Mononuclear cell (primary cell): ENCODE data around the gene ADNP. TPM values are rescaled to one million over a fixed set of nuclear protein-coding genes. Genes with fewer than 3 reads are reported as not detected.
"Not testable (repeated sequence)": the region's sequence is repeated elsewhere in the genome, so short reads cannot be mapped to it uniquely, and the experiment has no call there.

Experiments
- H3K27me3 ChIP-seq: 2 replicates; pipeline ENCODE4 v1.6.0; 2011; ENCODE audit warnings: low read length, control low read depth; ENCODE audit not compliant: insufficient read depth
- H3K4me1 ChIP-seq: 2 replicates; pipeline ENCODE4 v1.5.1; 2011; ENCODE audit warnings: mild to moderate bottlenecking, low read length, control low read depth; ENCODE audit not compliant: insufficient read depth
- H3K4me3 ChIP-seq: 2 replicates; pipeline ENCODE4 v1.5.1; 2011; ENCODE audit warnings: mild to moderate bottlenecking, low read length, moderate library complexity
- H3K9me3 ChIP-seq: 2 replicates; pipeline ENCODE4 v1.5.1; 2011; ENCODE audit warnings: low read depth, mild to moderate bottlenecking, control low read depth, low read length
- total RNA-seq: library from RNA; depleted of rRNA; stranded (reverse); fragments of >200 nt; gene quantifications from one replicate; pipeline ENCODE4 v1.2.3, GENCODE V29; 2012

ADNP gene
- total RNA-seq: 44.5 TPM

- peak within 1 kb of the TSS; percentile 62 for H3K4me3 ChIP-seq
- peaks cover 32% of the 10 kb centered on the region for H3K4me1 ChIP-seq
- H3K9me3 ChIP-seq: no peaks in the 10 kb centered on the region
- H3K27me3 ChIP-seq: no peaks in the 10 kb centered on the region
These were observed at the start of gene ADNP for GRCh38 chr20:50931306-50932015. TSS of gene ADNP (minus strand) at chr20:50931437. CDS start at chr20:50903996, 27,441 bp downstream.

GRCh38 chr20:50980071-50980681 is 48.9 kb upstream of the ADNP start:
- Histone ChIP-seq H3K4me3 (no peak overlapping the region), H3K27me3 (peaks cover 2% of the 10 kb centered on the region), H3K9me3 (no peaks in the 10 kb centered on the region), H3K4me1 (peaks cover 4% of the 10 kb centered on the region)

- H3K4me3 ChIP-seq, H3K27me3 ChIP-seq: not testable (repeated sequence)
These were observed 47.3 kb upstream of the ADNP start for GRCh38 chr20:50978533-50978932.

GRCh38 chr20:50977066-50978021 is 46.1 kb upstream of the ADNP start:
- H3K4me1 ChIP-seq: peaks cover 4% of the 10 kb centered on the region
- no peak overlapping the region for H3K4me3 ChIP-seq
- H3K9me3 ChIP-seq: no peaks in the 10 kb centered on the region
- H3K27me3 ChIP-seq: no peaks in the 10 kb centered on the region

More at GRCh38 chr20:50978533-50978932, 47.3 kb upstream of the ADNP start:
- H3K4me1 ChIP-seq, H3K9me3 ChIP-seq: not testable (repeated sequence)

- no peaks in the 10 kb centered on the region for H3K27me3 ChIP-seq
- no peaks in the 10 kb centered on the region for H3K4me1 ChIP-seq
These were observed 44.6 kb upstream of the ADNP start for GRCh38 chr20:50975701-50976330.

GRCh38 chr20:50969912-50970311 is 38.7 kb upstream of the ADNP start:
- Histone ChIP-seq H3K4me3 (no peak overlapping the region), H3K9me3 (no peaks in the 10 kb centered on the region), H3K27me3 (no peaks in the 10 kb centered on the region), H3K4me1 (no peaks in the 10 kb centered on the region)

More at GRCh38 chr20:50975701-50976330, 44.6 kb upstream of the ADNP start:
- no peaks in the 10 kb centered on the region for H3K9me3 ChIP-seq
- no peak overlapping the region for H3K4me3 ChIP-seq

- Histone ChIP-seq H3K4me3 (no peak overlapping the region), H3K27me3 (no peaks in the 10 kb centered on the region), H3K4me1 (no peaks in the 10 kb centered on the region), H3K9me3 (no peaks in the 10 kb centered on the region)
These were observed 38.2 kb upstream of the ADNP start for GRCh38 chr20:50969435-50969834.

GRCh38 chr20:50968289-50968688 is 37.1 kb upstream of the ADNP start:
- Histone ChIP-seq H3K27me3 (no peaks in the 10 kb centered on the region), H3K9me3 (no peaks in the 10 kb centered on the region), H3K4me1 (no peaks in the 10 kb centered on the region), H3K4me3 (no peak overlapping the region)

- Histone ChIP-seq H3K9me3 (no peaks in the 10 kb centered on the region), H3K4me1 (no peaks in the 10 kb centered on the region), H3K4me3 (no peak overlapping the region), H3K27me3 (no peaks in the 10 kb centered on the region)
These were observed 36.3 kb upstream of the ADNP start for GRCh38 chr20:50967586-50967985.

GRCh38 chr20:50959543-50960126 is 28.4 kb upstream of the ADNP start:
- H3K4me3 ChIP-seq: peak overlapping the region; percentile 72
- no peaks in the 10 kb centered on the region for H3K27me3 ChIP-seq
- no peaks in the 10 kb centered on the region for H3K9me3 ChIP-seq
- peaks cover 31% of the 10 kb centered on the region for H3K4me1 ChIP-seq

- H3K4me1 ChIP-seq: peaks cover 31% of the 10 kb centered on the region
- no peaks in the 10 kb centered on the region for H3K27me3 ChIP-seq
- H3K4me3 ChIP-seq: peak within 1 kb of the TSS; percentile 72
These were observed 27.6 kb upstream of the ADNP start, which contains the start of gene MOCS3 for GRCh38 chr20:50958615-50959542. TSS of gene MOCS3 (plus strand) at chr20:50958818. CDS start at chr20:50958843, 25 bp downstream.

GRCh38 chr20:50957798-50958614 is 26.8 kb upstream of the ADNP start, which contains the start of gene DPM1:
TSS of gene DPM1 (minus strand) at chr20:50958532. CDS start at chr20:50958523, 9 bp downstream.
- H3K4me3 ChIP-seq: peak within 1 kb of the TSS; percentile 72
- H3K27me3 ChIP-seq: no peaks in the 10 kb centered on the region
- H3K4me1 ChIP-seq: peaks cover 31% of the 10 kb centered on the region
- H3K9me3 ChIP-seq: no peaks in the 10 kb centered on the region

More at GRCh38 chr20:50958615-50959542, 27.6 kb upstream of the ADNP start, which contains the start of gene MOCS3:
- H3K9me3 ChIP-seq: no peaks in the 10 kb centered on the region

- Histone ChIP-seq H3K27me3 (no peaks in the 10 kb centered on the region), H3K9me3 (no peaks in the 10 kb centered on the region), H3K4me1 (peaks cover 31% of the 10 kb centered on the region), H3K4me3 (peak overlapping the region; percentile 72)
These were observed 26.0 kb upstream of the ADNP start for GRCh38 chr20:50957276-50957675.
